ENCODE measurements around the gene IL1RL2. TPM values are rescaled to one million over a fixed set of nuclear protein-coding genes. Genes with fewer than 3 reads are reported as not detected.
A peak's percentile ranks its signal among the peaks of the same experiment; 100 is the strongest.

The IL1RL2 gene
- under 1 TPM; 0.09 to 0.90 (median 0.19) TPM for polyA plus RNA-seq (ENCODE audit: insufficient read length in 10 of 10)
- long read RNA-seq, donor 1: 0 reads
- long read RNA-seq, donor 2: 0 reads
- long read RNA-seq, donor 3: 0 reads
- long read RNA-seq, donor 4: 0 reads
- long read RNA-seq, donor 5: 0 reads
- long read RNA-seq, donor 6: 0 reads
- long read RNA-seq, donor 7: 0 reads
- long read RNA-seq, donor 8: 0 reads
- long read RNA-seq, donor 9: 0 reads

GRCh38 chr2:102186791-102187495, at the start of gene IL1RL2:
IL1RL2 (plus strand) TSS chr2:102187023; CDS start chr2:102187868, 845 bp downstream.
- no peak for DNase-seq

- no peak for DNase-seq
These were observed 49.7 kb upstream of the IL1RL2 start for GRCh38 chr2:102137138-102137537.

- no peak for DNase-seq
These were observed 48.5 kb upstream of the IL1RL2 start for GRCh38 chr2:102138331-102138730.

- no peak for DNase-seq
These were observed 47.0 kb upstream of the IL1RL2 start for GRCh38 chr2:102139851-102140250.

GRCh38 chr2:102140377-102140776, 46.4 kb upstream of the IL1RL2 start:
- DNase-seq: no peak

- peak; percentile 62 to 85 (median 84) for DNase-seq
These were observed 45.5 kb upstream of the IL1RL2 start for GRCh38 chr2:102141011-102141943.

- DNase-seq: peak; percentile 72 to 94 (median 88)
These were observed 44.6 kb upstream of the IL1RL2 start, which contains the start of gene IL1R1 for GRCh38 chr2:102141970-102142828. IL1R1 (plus strand) TSS chr2:102142746; CDS start chr2:102157725, 14,979 bp downstream.

- DNase-seq: peak in 2 of 3 donors; percentile 28 to 73
These were observed 43.9 kb upstream of the IL1RL2 start for GRCh38 chr2:102142829-102143449.

- DNase-seq: peak in 2 of 3 donors; percentile 37 to 71
These were observed 43.3 kb upstream of the IL1RL2 start for GRCh38 chr2:102143450-102143985.

- peak in 1 of 3 donors; percentile 36 for DNase-seq
These were observed 42.7 kb upstream of the IL1RL2 start for GRCh38 chr2:102144128-102144527.

GRCh38 chr2:102145107-102145506, 41.7 kb upstream of the IL1RL2 start:
- no peak for DNase-seq

- DNase-seq: no peak
These were observed 40.9 kb upstream of the IL1RL2 start for GRCh38 chr2:102145934-102146333.

GRCh38 chr2:102147935-102148334, 38.9 kb upstream of the IL1RL2 start:
- DNase-seq: no peak

- no peak for DNase-seq
These were observed 37.6 kb upstream of the IL1RL2 start for GRCh38 chr2:102149243-102149642.

- no peak for DNase-seq
These were observed 37.0 kb upstream of the IL1RL2 start for GRCh38 chr2:102149644-102150455.

GRCh38 chr2:102154364-102154763, 32.5 kb upstream of the IL1RL2 start:
- DNase-seq: no peak

- DNase-seq: no peak
These were observed 31.7 kb upstream of the IL1RL2 start for GRCh38 chr2:102154946-102155702.

- DNase-seq: no peak
These were observed 30.9 kb upstream of the IL1RL2 start for GRCh38 chr2:102155703-102156515.

Measured in muscle of back (tissue), 13 donors.